RWPE2 (cell line): ENCODE data around the gene CELF2.

Source experiments
- ATAC-seq: fragments of 200-7000 bp; cut with Tn5 transposase; 3 replicates; pipeline ENCODE4 v1.9.1; 2021; ENCODE audit warnings: low read depth
- DNase-seq: peaks from one replicate; pipeline ENCODE4 v3.0.0-alpha.2; 2020; ENCODE audit warnings: low spot score
- H3K27ac ChIP-seq: fragments of 450-650 bp; 2 replicates; pipeline ENCODE4 v1.5.1; 2017; ENCODE audit warnings: mild to moderate bottlenecking; ENCODE audit not compliant: poor library complexity, severe bottlenecking
- H3K27me3 ChIP-seq: fragments of 250-450 bp; sonication (Bioruptor Pico); 2 replicates; pipeline ENCODE4 v1.5.1; 2021; ENCODE audit warnings: mild to moderate bottlenecking, moderate library complexity; ENCODE audit not compliant: insufficient read depth, poor library complexity, severe bottlenecking
- H3K36me3 ChIP-seq: fragments of 250-450 bp; sonication (Bioruptor Pico); 2 replicates; pipeline ENCODE4 v1.5.1; 2020; ENCODE audit warnings: low read depth, mild to moderate bottlenecking, moderate library complexity
- H3K4me1 ChIP-seq: fragments of 250-450 bp; sonication (Bioruptor Pico); 2 replicates; pipeline ENCODE4 v1.5.1; 2021; ENCODE audit warnings: mild to moderate bottlenecking, moderate library complexity; ENCODE audit not compliant: insufficient read depth, poor library complexity, severe bottlenecking
- H3K4me3 ChIP-seq: fragments of 250-450 bp; sonication (Bioruptor Pico); 2 replicates; pipeline ENCODE4 v1.5.1; 2021; ENCODE audit warnings: mild to moderate bottlenecking, moderate library complexity; ENCODE audit not compliant: severe bottlenecking
- H3K9me3 ChIP-seq: fragments of 250-450 bp; sonication (Bioruptor Pico); 2 replicates; pipeline ENCODE4 v1.5.1; 2021; ENCODE audit warnings: mild to moderate bottlenecking, moderate library complexity; ENCODE audit not compliant: severe bottlenecking
- CTCF ChIP-seq: fragments of 450-650 bp; IDR thresholded peaks from one replicate; pipeline ENCODE4 v1.5.1; 2017; ENCODE audit warnings: mild to moderate bottlenecking, moderate library complexity; ENCODE audit not compliant: poor library complexity, severe bottlenecking

CELF2 gene

GRCh38 chr10:11330383-11331045 is 312.8 kb downstream of the CELF2 start:
- TF ChIP-seq CTCF: no peak
- Histone ChIP-seq H3K4me3 (no peak overlapping the region), H3K4me1 (no peaks in the 10 kb centered on the region), H3K36me3 (no peaks in the 10 kb centered on the region), H3K9me3 (no peaks in the 10 kb centered on the region), H3K27me3 (no peaks in the 10 kb centered on the region), H3K27ac (no peak overlapping the region)
- DNase-seq (no peak), ATAC-seq (no peak)

- Histone ChIP-seq H3K9me3 (no peaks in the 10 kb centered on the region), H3K27me3 (no peaks in the 10 kb centered on the region), H3K27ac (no peak overlapping the region), H3K4me1 (no peaks in the 10 kb centered on the region), H3K36me3 (no peaks in the 10 kb centered on the region), H3K4me3 (no peak overlapping the region)
- no peak for DNase-seq
- ATAC-seq: no peak
- no peak for TF ChIP-seq CTCF
Measured at GRCh38 chr10:11331046-11331577, 313.4 kb downstream of the CELF2 start.

DNA sequence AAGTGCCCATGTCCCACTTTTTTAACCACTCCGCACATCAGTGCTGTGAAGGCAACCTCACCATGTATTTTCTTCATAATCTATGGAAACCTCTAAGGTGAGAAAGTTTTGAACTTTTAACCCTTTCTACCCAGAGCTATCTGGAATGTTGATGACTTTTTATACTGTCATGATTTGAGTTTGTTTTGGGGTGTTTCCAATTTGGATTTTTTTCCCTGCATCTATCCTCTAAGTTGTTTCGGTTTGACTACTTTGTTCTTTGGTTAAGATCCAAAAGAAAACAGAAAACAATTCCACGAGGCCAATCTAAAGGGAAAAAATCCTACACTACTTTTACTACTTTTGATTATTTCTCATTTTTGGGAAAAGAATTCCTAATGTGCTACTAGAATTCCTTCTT is 314.1 kb downstream of the CELF2 start:
- Histone ChIP-seq H3K36me3 (no peaks in the 10 kb centered on the region), H3K27ac (no peak overlapping the region)

GRCh38 chr10:11332846-11333245 is 315.2 kb downstream of the CELF2 start:
- Histone ChIP-seq H3K27me3 (no peaks in the 10 kb centered on the region), H3K36me3 (no peaks in the 10 kb centered on the region), H3K9me3 (no peaks in the 10 kb centered on the region), H3K27ac (no peak overlapping the region), H3K4me1 (no peaks in the 10 kb centered on the region), H3K4me3 (no peak overlapping the region)
- DNase-seq (no peak), ATAC-seq (no peak)
- TF ChIP-seq CTCF: no peak

More for the DNA sequence above, 314.1 kb downstream of the CELF2 start:
- H3K4me1 ChIP-seq: no peaks in the 10 kb centered on the region
- ATAC-seq: no peak
- no peak overlapping the region for H3K4me3 ChIP-seq
- TF ChIP-seq CTCF: no peak
- H3K27me3 ChIP-seq: no peaks in the 10 kb centered on the region
- DNase-seq: no peak
- no peaks in the 10 kb centered on the region for H3K9me3 ChIP-seq

DNA sequence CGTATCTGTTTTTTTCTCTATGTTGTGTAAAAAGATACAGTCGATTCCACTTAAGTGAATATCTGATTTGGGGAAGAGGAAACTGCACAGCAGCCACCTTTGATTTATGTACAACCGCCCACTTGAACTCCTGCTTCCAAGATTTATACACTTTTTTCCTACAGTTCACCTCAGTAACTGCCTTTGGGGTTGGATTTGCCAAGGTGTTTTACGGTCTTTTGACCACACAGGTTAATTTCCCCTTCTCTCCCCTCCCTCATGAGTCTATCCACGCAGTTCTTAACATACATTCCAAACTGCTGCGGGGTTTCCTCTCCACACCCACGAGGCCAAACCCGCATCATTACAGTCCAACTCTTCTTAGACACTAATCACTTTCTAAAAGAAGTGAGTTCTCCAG is 316.8 kb downstream of the CELF2 start:
- H3K4me3 ChIP-seq: no peak overlapping the region
- H3K9me3 ChIP-seq: no peaks in the 10 kb centered on the region
- no peaks in the 10 kb centered on the region for H3K27me3 ChIP-seq
- DNase-seq (no peak), ATAC-seq (no peak)
- H3K4me1 ChIP-seq: no peaks in the 10 kb centered on the region
- no peaks in the 10 kb centered on the region for H3K36me3 ChIP-seq
- H3K27ac ChIP-seq: no peak overlapping the region
- TF ChIP-seq CTCF: no peak
